Ascending aorta (tissue), 2 donors: ENCODE data around the gene PFN3. TPM values are rescaled to one million over a fixed set of nuclear protein-coding genes. Genes with fewer than 3 reads are reported as not detected.

Experiments used
- DNase-seq, 2 donors: peaks; one replicate each; pipeline ENCODE4 v3.0.0-alpha.2; 2019; ENCODE audit warnings: low spot score in 2 of 2
- H3K27ac ChIP-seq, 2 donors: fragments of 200-600 bp; sonication (generic); one replicate each; pipeline ENCODE4 v1.5.1; 2016 to 2017; ENCODE audit warnings: mild to moderate bottlenecking in 1 of 2
- H3K27me3 ChIP-seq: fragments of 200-600 bp; sonication (generic); one replicate; pipeline ENCODE4 v1.5.1; 2017
- H3K36me3 ChIP-seq, 2 donors: fragments of 200-600 bp; sonication (generic); one replicate each; pipeline ENCODE4 v1.5.1; 2016
- H3K4me1 ChIP-seq, 2 donors: fragments of 200-600 bp; sonication (generic); one replicate each; pipeline ENCODE4 v1.5.1; 2016 to 2017; ENCODE audit warnings: mild to moderate bottlenecking in 1 of 2
- H3K4me3 ChIP-seq, 2 donors: fragments of 200-600 bp; sonication (generic); one replicate each; pipeline ENCODE4 v1.5.1; 2016 to 2017; ENCODE audit warnings: mild to moderate bottlenecking in 1 of 2
- H3K9me3 ChIP-seq, 2 donors: fragments of 200-600 bp; sonication (generic); one replicate each; pipeline ENCODE4 v1.5.1; 2016
- intact Hi-C: fragments of 100-400 bp; cut with DNase I; formaldehyde crosslinking; loops from one replicate; pipeline ENCODE4 v1.15.1; 2023
- total RNA-seq: library from RNA; depleted of rRNA; stranded (reverse); fragments of >200 nt; gene quantifications from one replicate; pipeline ENCODE4 v1.1.0, GENCODE V29; 2016
- TF ChIP-seq, protein P1 (sequence below), 3 experiments: fragments of 200-600 bp in 2 of 3; fragments of 450-650 bp in 1 of 3; sonication (generic) in 2 of 3; IDR thresholded peaks; one replicate each; pipeline ENCODE4 v1.5.1; 2016 to 2019; ENCODE audit warnings: antibody characterized with exemption in 3 of 3, mild to moderate bottlenecking in 1 of 3, moderate library complexity in 1 of 3

Gene PFN3
- total RNA-seq, 1 donor from 2014 or later, result not detected

DNA sequence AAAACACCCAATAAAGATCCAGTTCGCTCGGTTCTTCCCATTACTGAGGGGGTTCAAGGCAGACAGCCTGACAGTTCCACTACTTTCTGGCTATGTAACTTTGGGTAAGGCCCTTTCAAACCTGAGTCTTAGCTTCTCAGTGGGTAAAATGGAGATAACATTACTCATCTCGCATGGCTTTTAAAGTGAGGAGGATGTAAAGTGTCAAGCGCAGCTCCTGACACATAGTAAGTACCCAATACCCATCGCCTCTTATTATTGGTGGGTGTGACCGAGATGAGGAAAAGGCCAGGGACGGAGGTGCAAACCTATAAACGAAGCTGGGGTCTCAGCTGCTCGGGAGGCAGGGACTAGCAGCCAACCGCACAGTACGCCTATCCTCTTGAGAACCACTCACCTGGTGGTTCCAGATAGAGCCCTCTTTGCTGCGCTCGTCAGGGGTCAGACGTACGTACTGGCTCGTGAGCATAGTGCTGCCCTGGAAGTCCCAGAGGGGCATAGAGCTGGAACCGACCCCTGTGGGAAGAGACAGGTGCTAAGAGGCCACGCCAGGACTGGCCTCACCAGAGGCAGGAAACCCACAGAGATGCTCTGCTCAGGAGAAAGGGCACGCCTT, 49.6 kb downstream of the PFN3 start:
- TF ChIP-seq, protein P1, sequence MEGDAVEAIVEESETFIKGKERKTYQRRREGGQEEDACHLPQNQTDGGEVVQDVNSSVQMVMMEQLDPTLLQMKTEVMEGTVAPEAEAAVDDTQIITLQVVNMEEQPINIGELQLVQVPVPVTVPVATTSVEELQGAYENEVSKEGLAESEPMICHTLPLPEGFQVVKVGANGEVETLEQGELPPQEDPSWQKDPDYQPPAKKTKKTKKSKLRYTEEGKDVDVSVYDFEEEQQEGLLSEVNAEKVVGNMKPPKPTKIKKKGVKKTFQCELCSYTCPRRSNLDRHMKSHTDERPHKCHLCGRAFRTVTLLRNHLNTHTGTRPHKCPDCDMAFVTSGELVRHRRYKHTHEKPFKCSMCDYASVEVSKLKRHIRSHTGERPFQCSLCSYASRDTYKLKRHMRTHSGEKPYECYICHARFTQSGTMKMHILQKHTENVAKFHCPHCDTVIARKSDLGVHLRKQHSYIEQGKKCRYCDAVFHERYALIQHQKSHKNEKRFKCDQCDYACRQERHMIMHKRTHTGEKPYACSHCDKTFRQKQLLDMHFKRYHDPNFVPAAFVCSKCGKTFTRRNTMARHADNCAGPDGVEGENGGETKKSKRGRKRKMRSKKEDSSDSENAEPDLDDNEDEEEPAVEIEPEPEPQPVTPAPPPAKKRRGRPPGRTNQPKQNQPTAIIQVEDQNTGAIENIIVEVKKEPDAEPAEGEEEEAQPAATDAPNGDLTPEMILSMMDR (IDR thresholded peaks at IDR 0.05), result no peak
- intact Hi-C loops, result loop anchor here (1.0 to 2.0 kb wide), 3 partner anchors 15 to 75 kb away; partner anchors contain the start of gene GRK6

More for the DNA sequence above, 49.6 kb downstream of the PFN3 start:
- Histone ChIP-seq H3K9me3 (no peaks in the 10 kb centered on the region), H3K4me3 (peak overlapping the region; percentile 68 to 71), H3K27ac (peak overlapping the region; percentile 81 to 94), H3K27me3 (no peaks in the 10 kb centered on the region), H3K36me3 (peaks cover 3 to 14% of the 10 kb centered on the region in 2 donors), H3K4me1 (peaks cover 7 to 24% of the 10 kb centered on the region in 2 donors)
- no peak for DNase-seq

Other genes with a start within 250 kb of the PFN3 start
- gene RAB24, start 96.9 kb downstream of the PFN3 start, total RNA-seq, result 68.8 TPM
- 376 TPM for gene PRELID1, start 96.9 kb downstream of the PFN3 start, total RNA-seq
- 13.5 TPM for gene MXD3, start 88.8 kb downstream of the PFN3 start, total RNA-seq
- 229 TPM for gene LMAN2, start 49.0 kb downstream of the PFN3 start, total RNA-seq
- 4.5 TPM for gene RGS14, start 42.7 kb downstream of the PFN3 start, total RNA-seq
- not detected for gene SLC34A1, start 16.2 kb downstream of the PFN3 start, total RNA-seq
- gene F12, start 8.9 kb upstream of the PFN3 start, total RNA-seq, result not detected
- gene GRK6, start 26.0 kb upstream of the PFN3 start, total RNA-seq, result 20.6 TPM
- 18.1 TPM for gene PRR7, start 46.2 kb upstream of the PFN3 start, total RNA-seq
- 151 TPM for gene DBN1, start 73.0 kb upstream of the PFN3 start, total RNA-seq
- 1,082 TPM for gene PDLIM7, start 96.9 kb upstream of the PFN3 start, total RNA-seq
- gene DOK3, start 109.2 kb upstream of the PFN3 start, total RNA-seq, result 0.32 TPM
- gene DDX41, start 116.3 kb upstream of the PFN3 start, total RNA-seq, result 117 TPM
- 116 TPM for gene FAM193B, start 153.9 kb upstream of the PFN3 start, total RNA-seq
- gene TMED9, start 191.5 kb upstream of the PFN3 start, total RNA-seq, result 113 TPM
- gene B4GALT7, start 199.5 kb upstream of the PFN3 start, total RNA-seq, result 25.7 TPM